Astrocyte (in vitro differentiated cells and primary cell): Measurements from ENCODE around the gene KIAA0040.

Experiments used
- CTCF ChIP-seq: IDR thresholded peaks from 2 replicates; pipeline ENCODE4 v1.5.1; 2011; ENCODE audit warnings: low read depth, mild to moderate bottlenecking, inconsistent platforms, low read length, moderate library complexity; ENCODE audit not compliant: insufficient read depth
- EZH2 ChIP-seq: IDR thresholded peaks from 2 replicates; pipeline ENCODE4 v1.6.1; 2012; ENCODE audit warnings: mild to moderate bottlenecking, low read length, inconsistent platforms; ENCODE audit not compliant: insufficient read depth

GRCh38 chr1:175129644-175129996, 63.0 kb downstream of the KIAA0040 start:
- no peak for TF ChIP-seq CTCF
- no peak for TF ChIP-seq EZH2
